OCI-LY7 (cell line): ENCODE measurements around the gene AUTS2.

Experiments used
- EZH2phosphoT487 ChIP-seq: fragments of 200-600 bp; sonication (generic); IDR thresholded peaks from 2 replicates; pipeline ENCODE4 v1.6.1; 2018; ENCODE audit warnings: low read depth, borderline replicate concordance, mild to moderate bottlenecking, mixed run types, antibody characterized with exemption, low read length, moderate library complexity, mixed read lengths
- TF ChIP-seq, protein P1 (sequence below): fragments of 200-600 bp; sonication (generic); conservative IDR thresholded peaks from 2 replicates; pipeline ENCODE4 v1.5.1; 2014; ENCODE audit warnings: mild to moderate bottlenecking, antibody characterized with exemption, low read length, moderate library complexity, mixed read lengths

DNA sequence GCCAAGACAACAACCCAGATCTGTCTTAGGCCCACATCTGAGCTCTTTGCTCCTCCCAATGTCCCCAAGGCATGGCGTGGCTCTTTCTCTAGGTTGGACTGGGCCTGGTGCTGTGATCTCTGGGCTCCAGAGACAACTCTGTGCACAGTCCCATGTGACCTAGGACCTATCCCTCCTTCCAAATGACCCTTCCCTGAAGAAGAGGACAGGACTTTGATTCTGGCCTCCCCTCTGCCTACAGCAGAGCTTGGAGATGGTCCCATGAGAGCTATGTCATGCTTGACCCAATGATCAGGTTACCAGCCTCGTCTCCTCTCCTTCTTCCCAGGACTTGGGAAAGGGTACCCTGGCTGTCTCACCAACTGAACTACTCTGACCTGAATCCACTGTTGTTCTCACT lies 1237.4 kb downstream of the AUTS2 start:
- TF ChIP-seq, protein P1, sequence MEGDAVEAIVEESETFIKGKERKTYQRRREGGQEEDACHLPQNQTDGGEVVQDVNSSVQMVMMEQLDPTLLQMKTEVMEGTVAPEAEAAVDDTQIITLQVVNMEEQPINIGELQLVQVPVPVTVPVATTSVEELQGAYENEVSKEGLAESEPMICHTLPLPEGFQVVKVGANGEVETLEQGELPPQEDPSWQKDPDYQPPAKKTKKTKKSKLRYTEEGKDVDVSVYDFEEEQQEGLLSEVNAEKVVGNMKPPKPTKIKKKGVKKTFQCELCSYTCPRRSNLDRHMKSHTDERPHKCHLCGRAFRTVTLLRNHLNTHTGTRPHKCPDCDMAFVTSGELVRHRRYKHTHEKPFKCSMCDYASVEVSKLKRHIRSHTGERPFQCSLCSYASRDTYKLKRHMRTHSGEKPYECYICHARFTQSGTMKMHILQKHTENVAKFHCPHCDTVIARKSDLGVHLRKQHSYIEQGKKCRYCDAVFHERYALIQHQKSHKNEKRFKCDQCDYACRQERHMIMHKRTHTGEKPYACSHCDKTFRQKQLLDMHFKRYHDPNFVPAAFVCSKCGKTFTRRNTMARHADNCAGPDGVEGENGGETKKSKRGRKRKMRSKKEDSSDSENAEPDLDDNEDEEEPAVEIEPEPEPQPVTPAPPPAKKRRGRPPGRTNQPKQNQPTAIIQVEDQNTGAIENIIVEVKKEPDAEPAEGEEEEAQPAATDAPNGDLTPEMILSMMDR = no peak
- TF ChIP-seq EZH2phosphoT487 = no peak
